Stimulated activated CD8-positive, alpha-beta memory T cell treated with anti-CD3 and anti-CD28 coated beads, Interleukin-12 subunit alpha, Interleukin-12 subunit beta, amount 100 ng/mL, for 1 hour (primary cell): ENCODE data around the gene BTBD8.

ENCODE experiments used
- DNase-seq: peaks from one replicate; pipeline ENCODE4 v3.0.0-alpha.2; 2020; ENCODE audit warnings: low read depth

The BTBD8 gene

DNA sequence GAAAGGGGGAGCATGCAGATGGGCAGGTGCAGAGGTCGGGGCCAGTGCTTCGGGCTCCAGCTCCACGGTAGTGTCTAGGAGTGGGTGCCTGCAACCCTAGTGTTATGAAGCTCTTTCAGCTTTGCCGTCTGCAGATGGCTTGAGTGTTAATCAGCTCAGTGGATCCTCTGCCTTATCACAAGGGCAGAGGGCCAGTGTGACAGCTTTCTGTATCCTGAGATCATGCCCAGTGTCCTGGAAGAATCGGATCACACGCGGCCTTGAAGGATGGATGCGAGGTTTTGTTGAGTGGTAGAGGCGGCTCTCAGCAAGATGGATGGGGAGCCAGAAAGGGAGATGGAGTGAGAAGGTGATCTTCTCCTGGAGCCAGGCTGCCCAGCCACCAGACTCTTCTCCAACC lies 112.1 kb downstream of the BTBD8 start:
- no peak for DNase-seq

DNA sequence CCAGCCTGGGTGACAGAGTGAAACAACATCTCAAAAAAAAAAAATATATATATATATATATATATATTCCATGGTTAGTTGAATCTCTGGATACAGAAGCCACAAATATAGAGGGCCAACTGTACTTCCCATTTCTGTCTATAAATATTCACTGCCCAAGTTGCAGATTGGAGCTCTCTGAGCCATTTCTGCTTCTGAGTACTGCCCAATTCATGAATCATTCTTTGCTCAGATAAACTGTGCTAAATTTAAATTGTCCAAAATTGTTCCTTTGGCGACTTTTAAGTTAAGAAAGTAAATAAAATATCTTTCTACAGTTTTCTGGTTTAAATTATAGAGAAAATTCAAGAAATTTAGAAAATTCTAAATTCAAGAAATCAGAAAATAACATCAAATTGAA lies 114.4 kb downstream of the BTBD8 start:
- DNase-seq, result no peak

DNA sequence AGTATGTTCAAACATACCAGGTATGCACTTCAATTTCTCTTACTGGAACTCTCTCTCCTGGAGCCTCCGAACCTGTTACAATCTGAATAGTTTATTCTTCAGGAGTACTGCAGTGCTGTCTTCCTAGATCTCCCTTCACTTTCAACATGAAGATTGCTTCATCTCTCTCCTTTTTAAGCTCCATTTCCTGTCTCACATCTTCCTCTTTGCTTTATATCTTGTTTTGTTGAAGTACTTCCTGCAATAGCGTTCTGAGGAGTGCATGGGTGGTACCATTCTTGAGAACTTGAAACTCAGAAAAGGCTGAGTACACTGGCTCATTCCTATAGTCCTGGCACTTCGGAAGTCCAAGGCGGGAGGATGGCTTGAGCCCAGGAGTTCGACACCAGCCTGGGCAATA lies 121.8 kb downstream of the BTBD8 start:
- no peak for DNase-seq

- DNase-seq, result no peak
Observed at GRCh38 chr1:92203105-92203504, 123.0 kb downstream of the BTBD8 start.

- no peak for DNase-seq
Observed at GRCh38 chr1:92210701-92211100, 130.6 kb downstream of the BTBD8 start.

- DNase-seq, result no peak
Observed at GRCh38 chr1:92211166-92211565, 131.0 kb downstream of the BTBD8 start.

DNA sequence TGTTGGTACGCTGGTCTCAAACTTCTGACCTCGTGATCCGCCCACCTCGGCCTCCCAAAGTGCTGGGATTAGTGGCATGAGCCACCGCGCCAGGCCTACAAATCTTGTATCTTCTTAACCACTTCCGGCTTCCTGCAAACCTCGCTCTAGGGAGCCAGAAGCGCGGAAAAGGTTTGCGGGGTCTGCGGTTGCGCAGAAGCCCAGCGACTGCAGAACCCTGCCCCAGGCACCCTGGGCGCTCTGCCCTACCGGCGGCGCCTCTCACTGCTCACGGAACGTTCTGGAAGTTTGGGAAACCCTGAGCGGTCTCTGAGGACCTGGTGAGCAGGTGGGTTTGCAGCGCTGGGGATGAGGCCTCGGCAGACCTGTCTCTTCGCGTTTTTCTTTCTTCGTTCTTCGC lies 137.6 kb downstream of the BTBD8 start, which contains the start of gene C1orf146:
Gene C1orf146 (plus strand): TSS at position 195 of the 400 bp plus-strand sequence. CDS start 13,506 bp downstream, outside the sequence.
- no peak for DNase-seq

- DNase-seq, result no peak
Observed at GRCh38 chr1:92218559-92218958, 138.4 kb downstream of the BTBD8 start.

DNA sequence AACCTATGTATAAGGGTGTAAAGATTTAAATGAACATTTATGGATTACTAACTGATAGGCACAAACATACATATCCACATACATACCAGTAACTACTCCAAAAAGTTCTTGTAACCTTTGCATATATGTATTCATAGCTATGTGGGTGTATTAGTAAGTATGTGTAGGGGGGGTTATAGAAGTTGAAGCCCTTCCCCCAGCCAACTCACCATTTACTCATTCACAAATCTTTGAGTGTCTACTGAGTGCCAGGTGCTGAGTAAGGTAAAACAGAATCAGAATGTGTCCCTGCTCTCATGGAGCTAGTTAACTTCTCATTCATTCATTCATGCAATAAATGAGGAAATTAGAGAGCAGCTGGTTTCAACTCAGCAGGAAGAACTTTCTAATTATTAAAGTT lies 138.9 kb downstream of the BTBD8 start:
- no peak for DNase-seq

GRCh38 chr1:92228401-92228800 lies 148.3 kb downstream of the BTBD8 start:
- no peak for DNase-seq

DNA sequence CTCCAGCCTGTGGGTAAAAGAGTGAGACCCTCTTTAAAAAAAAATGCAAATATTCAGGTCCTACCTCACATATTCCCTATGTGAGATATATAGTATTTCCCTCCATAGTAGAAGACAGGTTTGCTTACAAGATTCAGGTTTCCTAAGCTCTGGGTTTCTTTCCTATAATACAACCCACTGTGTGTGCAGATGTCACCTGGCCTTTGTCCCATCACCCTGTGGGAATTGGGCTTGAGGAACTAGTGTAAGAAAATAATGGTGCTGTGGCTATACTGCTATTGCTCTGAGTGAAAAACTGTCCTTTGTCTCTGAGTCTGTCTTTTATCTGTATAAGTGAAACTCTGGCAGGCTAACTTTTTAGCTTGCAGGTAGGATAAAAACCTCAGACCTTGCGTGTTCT lies 150.6 kb downstream of the BTBD8 start:
- no peak for DNase-seq
